HK-2 (cell line): Measurements from ENCODE around the gene EOMES.

ENCODE experiments used
- DNase-seq: peaks from one replicate; pipeline ENCODE4 v3.0.0-alpha.2; 2018; ENCODE audit not compliant: unreplicated experiment

Gene EOMES

GRCh38 chr3:27681249-27681748 is 40.8 kb downstream of the EOMES start:
- peak; percentile 7 for DNase-seq

- no peak for DNase-seq
These were observed 41.4 kb downstream of the EOMES start for GRCh38 chr3:27680517-27681246.

GRCh38 chr3:27679691-27680090 is 42.4 kb downstream of the EOMES start:
- no peak for DNase-seq

GRCh38 chr3:27678234-27678633 is 43.9 kb downstream of the EOMES start:
- no peak for DNase-seq

- DNase-seq, result no peak
These were observed 44.6 kb downstream of the EOMES start for GRCh38 chr3:27677565-27677964.

GRCh38 chr3:27675287-27675686 is 46.8 kb downstream of the EOMES start:
- no peak for DNase-seq

GRCh38 chr3:27673701-27674100 is 48.4 kb downstream of the EOMES start:
- DNase-seq, result no peak

- DNase-seq, result no peak
These were observed 51.0 kb downstream of the EOMES start for GRCh38 chr3:27671101-27671500.

GRCh38 chr3:27670619-27671018 is 51.5 kb downstream of the EOMES start:
- no peak for DNase-seq

GRCh38 chr3:27669591-27669990 is 52.5 kb downstream of the EOMES start:
- DNase-seq, result no peak

GRCh38 chr3:27667751-27668150 is 54.4 kb downstream of the EOMES start:
- no peak for DNase-seq

GRCh38 chr3:27666708-27667107 is 55.4 kb downstream of the EOMES start:
- DNase-seq, result no peak

GRCh38 chr3:27666272-27666671 is 55.9 kb downstream of the EOMES start:
- no peak for DNase-seq
